Activated CD8-positive, alpha-beta memory T cell treated with anti-CD3 and anti-CD28 coated beads, Interleukin-2, amount 10 ng/mL, durations not matched to agents 7 days and 5 days (primary cell): ENCODE measurements around the gene OPRD1. TPM values are rescaled to one million over a fixed set of nuclear protein-coding genes. Genes with fewer than 3 reads are reported as not detected.
A peak's percentile ranks its signal among the peaks of the same experiment; 100 is the strongest.

Experiments
- ATAC-seq: fragments of 150-1000 bp; cut with Tn5 transposase; one replicate; pipeline ENCODE4 v1.10.0; 2021; ENCODE audit warnings: moderate library complexity
- CTCF ChIA-PET: fragments of 350-600 bp; sonication (Branson Sonifier 250); formaldehyde crosslinking; loops from one replicate; lab custom pipeline; 2021; ENCODE audit warnings: antibody characterized with exemption; lab: Charles Lee
- DNase-seq: peaks from one replicate; pipeline ENCODE4 v3.0.0-alpha.2; 2020
- H3K27ac Mint-ChIP-seq: one replicate; pipeline ENCODE4 v1.8.0; 2021; ENCODE audit warnings: mild to moderate bottlenecking, mixed read lengths
- H3K27me3 Mint-ChIP-seq: one replicate; pipeline ENCODE4 v1.8.0; 2021; ENCODE audit warnings: mixed read lengths
- H3K36me3 Mint-ChIP-seq: one replicate; pipeline ENCODE4 v1.8.0; 2021; ENCODE audit warnings: mild to moderate bottlenecking, mixed read lengths
- H3K4me1 Mint-ChIP-seq: one replicate; pipeline ENCODE4 v1.8.0; 2021; ENCODE audit warnings: mixed read lengths
- H3K4me3 Mint-ChIP-seq: one replicate; pipeline ENCODE4 v1.8.0; 2021; ENCODE audit warnings: mild to moderate bottlenecking, moderate library complexity, mixed read lengths
- H3K9me3 Mint-ChIP-seq: one replicate; pipeline ENCODE4 v1.8.0; 2022; ENCODE audit warnings: low read depth, mixed read lengths
- total RNA-seq, 2 experiments: library from RNA; stranded (reverse); gene quantifications; one replicate each; pipeline ENCODE4 v1.2.3, GENCODE V29; 2021

OPRD1 gene
- total RNA-seq, 2 experiments from 2014 or later: not detected

- no peak overlapping the region for H3K4me3 Mint-ChIP-seq
- CTCF ChIA-PET: interaction anchor here (0.6 to 1.1 kb wide), 3 partner anchors 139 to 308 kb away, joined by 3 to 6 read pairs (median 3); no protein-coding TSS in a partner anchor
- no peak overlapping the region for H3K27ac Mint-ChIP-seq
- H3K27me3 Mint-ChIP-seq: no peaks in the 10 kb centered on the region
- DNase-seq (no peak), ATAC-seq (no peak)
- H3K36me3 Mint-ChIP-seq: no peaks in the 10 kb centered on the region
- no peaks in the 10 kb centered on the region for H3K9me3 Mint-ChIP-seq
- peaks cover 2% of the 10 kb centered on the region for H3K4me1 Mint-ChIP-seq
These were observed 82.8 kb downstream of the OPRD1 start for GRCh38 chr1:28894785-28895184.

- Mint-ChIP-seq H3K27me3 (no peaks in the 10 kb centered on the region), H3K4me1 (no peaks in the 10 kb centered on the region), H3K9me3 (no peaks in the 10 kb centered on the region), H3K27ac (no peak overlapping the region), H3K4me3 (no peak overlapping the region), H3K36me3 (no peaks in the 10 kb centered on the region)
- CTCF ChIA-PET: no interaction called here
- no peak for ATAC-seq
- DNase-seq: no peak
These were observed 84.1 kb downstream of the OPRD1 start for GRCh38 chr1:28895896-28896608.

GRCh38 chr1:28896609-28896986, 84.6 kb downstream of the OPRD1 start:
- no peaks in the 10 kb centered on the region for H3K27me3 Mint-ChIP-seq
- no peaks in the 10 kb centered on the region for H3K4me1 Mint-ChIP-seq
- no peak for ATAC-seq
- H3K36me3 Mint-ChIP-seq: no peaks in the 10 kb centered on the region
- CTCF ChIA-PET: no interaction called here
- no peak overlapping the region for H3K4me3 Mint-ChIP-seq
- DNase-seq: no peak
- no peak overlapping the region for H3K27ac Mint-ChIP-seq
- H3K9me3 Mint-ChIP-seq: no peaks in the 10 kb centered on the region

- Mint-ChIP-seq H3K36me3 (no peaks in the 10 kb centered on the region), H3K4me3 (no peak overlapping the region), H3K27me3 (no peaks in the 10 kb centered on the region), H3K9me3 (no peaks in the 10 kb centered on the region), H3K4me1 (no peaks in the 10 kb centered on the region), H3K27ac (no peak overlapping the region)
- CTCF ChIA-PET: no interaction called here
- no peak for DNase-seq
- no peak for ATAC-seq
These were observed 85.8 kb downstream of the OPRD1 start for GRCh38 chr1:28897789-28898188.

- Mint-ChIP-seq H3K4me1 (no peaks in the 10 kb centered on the region), H3K36me3 (peaks cover under 1% of the 10 kb centered on the region), H3K27ac (no peak overlapping the region), H3K9me3 (no peaks in the 10 kb centered on the region), H3K27me3 (no peaks in the 10 kb centered on the region), H3K4me3 (no peak overlapping the region)
- CTCF ChIA-PET: no interaction called here
- DNase-seq: no peak
- ATAC-seq: no peak
These were observed 86.5 kb downstream of the OPRD1 start for GRCh38 chr1:28898405-28898881.

GRCh38 chr1:28899267-28899666, 87.3 kb downstream of the OPRD1 start:
- CTCF ChIA-PET: interaction anchor here (1.3 kb wide), 1 partner anchor 15 kb away, joined by 5 read pairs; the partner anchor contains the start of gene EPB41
- no peaks in the 10 kb centered on the region for H3K4me1 Mint-ChIP-seq

GRCh38 chr1:28900562-28900961, 88.6 kb downstream of the OPRD1 start:
- H3K27ac Mint-ChIP-seq: no peak overlapping the region
- H3K36me3 Mint-ChIP-seq: peaks cover 7% of the 10 kb centered on the region
- no peak overlapping the region for H3K4me3 Mint-ChIP-seq
- no peaks in the 10 kb centered on the region for H3K9me3 Mint-ChIP-seq
- no peaks in the 10 kb centered on the region for H3K4me1 Mint-ChIP-seq
- H3K27me3 Mint-ChIP-seq: no peaks in the 10 kb centered on the region
- CTCF ChIA-PET: interaction anchor here (1.3 kb wide), 1 partner anchor 13 kb away, joined by 5 read pairs; the partner anchor contains the start of gene EPB41
- ATAC-seq (no peak), DNase-seq (no peak)

More at GRCh38 chr1:28899267-28899666, 87.3 kb downstream of the OPRD1 start:
- no peaks in the 10 kb centered on the region for H3K9me3 Mint-ChIP-seq
- no peak overlapping the region for H3K27ac Mint-ChIP-seq
- H3K27me3 Mint-ChIP-seq: no peaks in the 10 kb centered on the region
- no peak overlapping the region for H3K4me3 Mint-ChIP-seq
- DNase-seq: no peak
- ATAC-seq: no peak
- H3K36me3 Mint-ChIP-seq: peaks cover 4% of the 10 kb centered on the region

GRCh38 chr1:28902738-28903137, 90.8 kb downstream of the OPRD1 start:
- peaks cover 4% of the 10 kb centered on the region for H3K4me1 Mint-ChIP-seq
- CTCF ChIA-PET: interaction anchor here (0.7 to 2.0 kb wide), 6 partner anchors 12 to 300 kb away, joined by 3 to 6 read pairs (median 4); partner anchors contain the start of gene EPB41
- ATAC-seq: no peak
- peaks cover 7% of the 10 kb centered on the region for H3K36me3 Mint-ChIP-seq
- no peak for DNase-seq
- no peak overlapping the region for H3K4me3 Mint-ChIP-seq
- H3K27ac Mint-ChIP-seq: no peak overlapping the region
- no peaks in the 10 kb centered on the region for H3K27me3 Mint-ChIP-seq
- no peaks in the 10 kb centered on the region for H3K9me3 Mint-ChIP-seq

GRCh38 chr1:28905921-28906666, 94.1 kb downstream of the OPRD1 start:
- DNase-seq (no peak), ATAC-seq (no peak)
- Mint-ChIP-seq H3K9me3 (no peaks in the 10 kb centered on the region), H3K27ac (no peak overlapping the region), H3K36me3 (peaks cover 7% of the 10 kb centered on the region), H3K4me1 (peaks cover 4% of the 10 kb centered on the region), H3K4me3 (no peak overlapping the region), H3K27me3 (no peaks in the 10 kb centered on the region)
- CTCF ChIA-PET: no interaction called here

GRCh38 chr1:28909198-28909597, 97.2 kb downstream of the OPRD1 start:
- ATAC-seq (no peak), DNase-seq (no peak)
- Mint-ChIP-seq H3K9me3 (no peaks in the 10 kb centered on the region), H3K4me3 (no peak overlapping the region), H3K27me3 (no peaks in the 10 kb centered on the region), H3K27ac (no peak overlapping the region), H3K4me1 (peaks cover 13% of the 10 kb centered on the region), H3K36me3 (peaks cover 4% of the 10 kb centered on the region)
- CTCF ChIA-PET: interaction anchor here (0.7 to 1.6 kb wide), 3 partner anchors 32 to 255 kb away, joined by 3 to 5 read pairs (median 3); no protein-coding TSS in a partner anchor

- CTCF ChIA-PET: interaction anchor here (1.6 to 1.9 kb wide), 2 partner anchors 29 to 33 kb away, joined by 5 to 6 read pairs; no protein-coding TSS in a partner anchor
- DNase-seq (no peak), ATAC-seq (no peak)
- no peak overlapping the region for H3K27ac Mint-ChIP-seq
- no peaks in the 10 kb centered on the region for H3K27me3 Mint-ChIP-seq
- no peak overlapping the region for H3K4me3 Mint-ChIP-seq
- H3K9me3 Mint-ChIP-seq: no peaks in the 10 kb centered on the region
- H3K4me1 Mint-ChIP-seq: peaks cover 16% of the 10 kb centered on the region
- H3K36me3 Mint-ChIP-seq: no peaks in the 10 kb centered on the region
These were observed 98.6 kb downstream of the OPRD1 start for GRCh38 chr1:28910379-28911115.

- Mint-ChIP-seq H3K4me3 (peak overlapping the region; percentile 96), H3K4me1 (peaks cover 36% of the 10 kb centered on the region), H3K9me3 (no peaks in the 10 kb centered on the region), H3K36me3 (peaks cover 1% of the 10 kb centered on the region), H3K27me3 (no peaks in the 10 kb centered on the region), H3K27ac (peak overlapping the region; percentile 84)
- CTCF ChIA-PET: interaction anchor here (0.7 to 2.1 kb wide), 11 partner anchors 11 to 268 kb away, joined by 3 to 11 read pairs (median 5); partner anchors contain the start of gene SRSF4
- DNase-seq (no peak), ATAC-seq (no peak)
These were observed 101.8 kb downstream of the OPRD1 start for GRCh38 chr1:28913786-28914227.
